ENCODE measurements around the gene LGALS3BP. TPM values are rescaled to one million over a fixed set of nuclear protein-coding genes. Genes with fewer than 3 reads are reported as not detected.

Gene LGALS3BP
- total RNA-seq, 2 donors from 2014 or later, result 23.3 to 71.4 TPM

DNA sequence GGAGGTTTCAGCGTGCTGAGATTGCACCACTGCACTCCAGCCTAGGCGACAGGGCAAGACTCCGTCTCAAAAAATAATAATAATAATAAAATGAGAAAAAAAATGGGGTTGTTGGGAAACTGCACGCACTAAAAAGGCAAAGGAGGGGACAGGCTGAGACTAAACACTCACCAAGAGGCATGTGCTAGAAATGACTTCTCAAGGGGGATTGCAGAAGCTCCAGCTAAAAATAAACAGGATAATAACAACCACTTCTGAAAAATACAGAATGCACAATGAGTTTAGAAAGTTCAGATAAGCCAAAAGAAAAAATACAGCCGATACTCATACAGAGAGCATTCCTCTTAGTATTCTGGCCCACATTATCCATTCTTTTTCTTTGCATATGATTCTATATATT lies 39.5 kb downstream of the LGALS3BP start:
- Mint-ChIP-seq H3K36me3 (ENCODE audit: low read depth) (no peaks in the 10 kb centered on the region), H3K27me3 (ENCODE audit: insufficient read depth) (no peaks in the 10 kb centered on the region), H3K27ac (no peak overlapping the region), H3K4me1 (no peaks in the 10 kb centered on the region), H3K9me3 (no peaks in the 10 kb centered on the region), H3K4me3 (no peak overlapping the region)
- Histone ChIP-seq H3K4me3 (ENCODE audit: low read length) (no peak overlapping the region), H3K27me3 (ENCODE audit: control insufficient read depth, insufficient read depth, low read length, poor library complexity, severe bottlenecking) (no peaks in the 10 kb centered on the region), H3K9ac (ENCODE audit: extremely low read depth, low read length, poor library complexity, severe bottlenecking) (no peak overlapping the region), H3K9me3 (ENCODE audit: control insufficient read depth, low read length) (no peaks in the 10 kb centered on the region), H3K4me1 (ENCODE audit: control insufficient read depth, insufficient read depth, low read length) (no peaks in the 10 kb centered on the region), H3K27ac (ENCODE audit: low read depth, low read length) (no peak overlapping the region), H3K36me3 (ENCODE audit: control insufficient read depth, insufficient read depth, low read length) (no peaks in the 10 kb centered on the region)
- TF ChIP-seq, protein P1, sequence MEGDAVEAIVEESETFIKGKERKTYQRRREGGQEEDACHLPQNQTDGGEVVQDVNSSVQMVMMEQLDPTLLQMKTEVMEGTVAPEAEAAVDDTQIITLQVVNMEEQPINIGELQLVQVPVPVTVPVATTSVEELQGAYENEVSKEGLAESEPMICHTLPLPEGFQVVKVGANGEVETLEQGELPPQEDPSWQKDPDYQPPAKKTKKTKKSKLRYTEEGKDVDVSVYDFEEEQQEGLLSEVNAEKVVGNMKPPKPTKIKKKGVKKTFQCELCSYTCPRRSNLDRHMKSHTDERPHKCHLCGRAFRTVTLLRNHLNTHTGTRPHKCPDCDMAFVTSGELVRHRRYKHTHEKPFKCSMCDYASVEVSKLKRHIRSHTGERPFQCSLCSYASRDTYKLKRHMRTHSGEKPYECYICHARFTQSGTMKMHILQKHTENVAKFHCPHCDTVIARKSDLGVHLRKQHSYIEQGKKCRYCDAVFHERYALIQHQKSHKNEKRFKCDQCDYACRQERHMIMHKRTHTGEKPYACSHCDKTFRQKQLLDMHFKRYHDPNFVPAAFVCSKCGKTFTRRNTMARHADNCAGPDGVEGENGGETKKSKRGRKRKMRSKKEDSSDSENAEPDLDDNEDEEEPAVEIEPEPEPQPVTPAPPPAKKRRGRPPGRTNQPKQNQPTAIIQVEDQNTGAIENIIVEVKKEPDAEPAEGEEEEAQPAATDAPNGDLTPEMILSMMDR (conservative IDR thresholded peaks at IDR 0.05), result no peak
- no peak for DNase-seq
- 75% methylated on average over 3 of the region's 5 CpGs; no CpG with 5 or more reads in 1 of the 2 experiments for WGBS, 2 experiments (ENCODE audit: insufficient coverage in 1 of 2, insufficient read length in 1 of 2)

DNA sequence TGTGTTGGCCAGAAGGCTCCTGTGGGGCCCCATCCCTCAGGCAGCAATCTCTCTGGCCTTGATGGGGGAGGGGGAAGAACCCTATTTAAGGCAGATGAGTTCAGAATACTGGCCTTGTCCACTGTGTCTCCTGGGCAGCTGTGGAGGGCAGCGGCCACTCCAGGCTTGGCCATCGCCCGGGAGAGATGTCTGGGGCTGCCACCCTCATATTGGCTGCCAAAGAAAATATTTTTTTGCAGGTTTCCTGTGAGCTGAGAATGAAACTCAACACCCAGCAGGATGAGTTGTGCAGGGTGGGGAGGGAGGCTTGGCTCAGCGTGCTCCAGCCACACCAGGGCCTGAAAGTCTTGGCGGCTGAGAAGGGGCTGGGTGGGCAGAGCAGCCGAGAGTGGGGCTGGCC lies 40.1 kb downstream of the LGALS3BP start:
- no peak overlapping the region for H3K4me3 ChIP-seq (ENCODE audit: low read length)
- Mint-ChIP-seq H3K9me3 (no peaks in the 10 kb centered on the region), H3K4me3 (no peak overlapping the region), H3K4me1 (no peaks in the 10 kb centered on the region), H3K27ac (no peak overlapping the region), H3K27me3 (ENCODE audit: insufficient read depth) (no peaks in the 10 kb centered on the region), H3K36me3 (ENCODE audit: low read depth) (no peaks in the 10 kb centered on the region)
- H3K4me1 ChIP-seq (ENCODE audit: control insufficient read depth, insufficient read depth, low read length), result no peaks in the 10 kb centered on the region
- H3K9me3 ChIP-seq (ENCODE audit: control insufficient read depth, low read length), result no peaks in the 10 kb centered on the region
- H3K9ac ChIP-seq (ENCODE audit: extremely low read depth, low read length, poor library complexity, severe bottlenecking), result no peak overlapping the region
- H3K27me3 ChIP-seq (ENCODE audit: control insufficient read depth, insufficient read depth, low read length, poor library complexity, severe bottlenecking), result no peaks in the 10 kb centered on the region
- H3K27ac ChIP-seq (ENCODE audit: low read depth, low read length), result no peak overlapping the region
- TF ChIP-seq, protein P1 (conservative IDR thresholded peaks at IDR 0.05), result no peak
- DNase-seq, result no peak
- WGBS, 2 experiments (ENCODE audit: insufficient coverage in 1 of 2, insufficient read length in 1 of 2), result 98% methylated on average over 6 of the region's 6 CpGs; no CpG with 5 or more reads in 1 of the 2 experiments
- H3K36me3 ChIP-seq (ENCODE audit: control insufficient read depth, insufficient read depth, low read length), result no peaks in the 10 kb centered on the region

DNA sequence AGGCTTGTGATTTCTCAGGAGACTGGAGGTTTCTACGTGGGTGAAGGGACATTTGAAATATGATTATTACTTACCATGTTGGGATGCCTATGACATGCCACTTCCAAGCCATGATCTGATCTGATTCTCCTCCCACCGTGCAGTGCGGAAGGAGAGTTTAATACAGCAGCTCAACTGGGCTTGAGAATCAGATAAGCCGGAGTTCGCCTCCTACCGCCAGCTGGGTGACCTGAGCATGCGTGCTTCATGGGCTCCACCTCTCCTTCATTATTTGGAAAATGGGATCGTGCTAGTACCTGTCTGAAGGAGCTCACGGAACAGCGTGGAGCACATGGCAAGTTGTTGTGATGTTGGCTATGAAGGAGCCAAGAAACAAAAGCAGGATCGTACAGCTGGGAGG lies 42.2 kb downstream of the LGALS3BP start:
- no peaks in the 10 kb centered on the region for H3K9me3 Mint-ChIP-seq
- Histone ChIP-seq H3K9ac (ENCODE audit: extremely low read depth, low read length, poor library complexity, severe bottlenecking) (no peak overlapping the region), H3K36me3 (ENCODE audit: control insufficient read depth, insufficient read depth, low read length) (no peaks in the 10 kb centered on the region), H3K9me3 (ENCODE audit: control insufficient read depth, low read length) (no peaks in the 10 kb centered on the region), H3K4me1 (ENCODE audit: control insufficient read depth, insufficient read depth, low read length) (no peaks in the 10 kb centered on the region), H3K27ac (ENCODE audit: low read depth, low read length) (no peak overlapping the region), H3K27me3 (ENCODE audit: control insufficient read depth, insufficient read depth, low read length, poor library complexity, severe bottlenecking) (no peaks in the 10 kb centered on the region), H3K4me3 (ENCODE audit: low read length) (no peak overlapping the region)
- TF ChIP-seq, protein P1 (conservative IDR thresholded peaks at IDR 0.05), result no peak
- no peak overlapping the region for H3K27ac Mint-ChIP-seq
- peaks cover 4% of the 10 kb centered on the region for H3K4me1 Mint-ChIP-seq
- no peak for DNase-seq
- WGBS, 2 experiments (ENCODE audit: insufficient coverage in 1 of 2, insufficient read length in 1 of 2), result 86 to 94% methylated on average over 7 to 11 of the region's 11 CpGs
- no peaks in the 10 kb centered on the region for H3K36me3 Mint-ChIP-seq (ENCODE audit: low read depth)
- peaks cover 2% of the 10 kb centered on the region for H3K27me3 Mint-ChIP-seq (ENCODE audit: insufficient read depth)
- H3K4me3 Mint-ChIP-seq, result no peak overlapping the region
